ENCODE results near the gene ASIC4.

ASIC4 gene

DNA sequence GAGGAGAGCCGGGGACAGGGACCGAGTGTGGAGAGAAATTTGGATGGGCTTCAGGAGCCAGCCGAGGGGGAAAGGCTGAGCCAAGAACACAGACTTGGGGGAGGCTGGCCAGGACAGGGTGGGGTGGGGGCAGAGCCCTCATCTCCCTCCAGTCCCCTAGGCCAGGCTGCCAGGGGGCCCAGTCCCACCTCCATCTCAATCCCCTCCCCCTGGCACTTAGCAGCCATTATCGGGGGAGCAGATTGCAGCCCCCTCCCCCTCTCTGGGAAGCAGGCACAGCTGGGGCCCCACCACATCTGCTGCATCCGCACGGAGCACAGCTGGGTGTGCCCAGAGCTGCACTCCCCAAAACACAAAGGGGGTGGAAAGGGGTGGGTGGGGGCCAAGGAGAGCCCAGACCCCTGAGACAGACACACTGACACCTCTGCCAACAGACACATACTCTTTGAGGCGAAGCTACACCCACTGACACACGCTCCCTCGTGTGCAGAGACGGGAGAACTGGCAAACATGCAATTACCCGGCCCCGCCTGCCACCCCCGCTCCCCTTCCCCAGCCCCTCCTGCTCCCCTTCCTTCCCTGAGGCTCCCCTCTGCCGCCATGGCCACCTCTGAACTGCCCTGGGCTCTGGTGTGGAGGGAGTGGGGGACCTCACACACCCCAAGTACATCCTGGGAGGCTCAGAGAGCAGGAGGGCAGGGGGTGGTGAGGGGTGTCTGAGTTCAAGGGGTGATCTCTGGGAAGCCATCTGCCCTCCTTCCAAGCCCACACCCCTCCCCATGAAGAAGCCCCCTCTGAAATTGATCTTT lies 5.1 kb upstream of the ASIC4 start:
- H3K4me1 ChIP-seq, result peaks cover 85% of the 10 kb centered on the region

DNA sequence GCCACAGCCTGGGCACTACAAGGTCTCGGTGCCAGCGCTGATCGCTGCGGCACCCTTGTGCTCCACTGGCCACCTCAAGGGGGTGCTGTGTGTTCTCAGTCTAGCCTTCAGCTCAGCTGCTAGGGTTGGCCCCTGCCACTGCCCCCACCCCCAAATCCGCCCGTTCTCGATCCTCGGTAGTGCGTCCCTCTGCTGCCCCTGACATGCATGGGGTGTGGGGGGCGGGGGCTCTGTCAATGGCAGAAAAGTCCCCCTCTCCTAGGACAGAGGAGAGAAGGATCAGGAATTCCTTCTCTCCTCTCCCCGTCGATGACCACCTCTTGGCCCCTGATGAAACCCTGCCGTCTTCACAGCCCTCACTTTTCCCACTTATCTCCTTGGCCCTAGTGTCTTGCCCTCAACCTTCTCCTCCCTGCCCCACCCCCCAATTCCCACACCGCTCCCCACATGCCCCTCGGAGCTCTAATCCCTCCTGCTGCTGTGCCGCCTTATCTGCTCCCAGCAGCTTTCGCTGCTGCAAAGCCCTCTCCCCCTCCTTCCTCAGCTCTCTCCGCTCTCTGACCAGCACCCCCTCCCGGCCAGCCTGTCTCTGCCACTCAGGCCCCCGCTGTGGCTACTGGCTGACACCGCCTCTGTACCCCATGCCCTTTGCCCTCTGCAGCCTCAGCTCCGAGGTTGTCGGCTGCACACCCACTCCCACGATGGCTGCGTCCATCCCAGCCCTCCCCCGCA lies 4.3 kb upstream of the ASIC4 start:
- Histone ChIP-seq H3K4me1 (peaks cover 84% of the 10 kb centered on the region), H3K9me3 (no peaks in the 10 kb centered on the region), H3K36me3 (peaks cover 8% of the 10 kb centered on the region; the same call in 1 of the 2 replicates), H3K4me3 (ENCODE audit: low read depth, low read length) (peak overlapping the region; percentile 44), H3K27me3 (no peaks in the 10 kb centered on the region)
- peak; percentile 86 for DNase-seq
- TF ChIP-seq, protein P1, sequence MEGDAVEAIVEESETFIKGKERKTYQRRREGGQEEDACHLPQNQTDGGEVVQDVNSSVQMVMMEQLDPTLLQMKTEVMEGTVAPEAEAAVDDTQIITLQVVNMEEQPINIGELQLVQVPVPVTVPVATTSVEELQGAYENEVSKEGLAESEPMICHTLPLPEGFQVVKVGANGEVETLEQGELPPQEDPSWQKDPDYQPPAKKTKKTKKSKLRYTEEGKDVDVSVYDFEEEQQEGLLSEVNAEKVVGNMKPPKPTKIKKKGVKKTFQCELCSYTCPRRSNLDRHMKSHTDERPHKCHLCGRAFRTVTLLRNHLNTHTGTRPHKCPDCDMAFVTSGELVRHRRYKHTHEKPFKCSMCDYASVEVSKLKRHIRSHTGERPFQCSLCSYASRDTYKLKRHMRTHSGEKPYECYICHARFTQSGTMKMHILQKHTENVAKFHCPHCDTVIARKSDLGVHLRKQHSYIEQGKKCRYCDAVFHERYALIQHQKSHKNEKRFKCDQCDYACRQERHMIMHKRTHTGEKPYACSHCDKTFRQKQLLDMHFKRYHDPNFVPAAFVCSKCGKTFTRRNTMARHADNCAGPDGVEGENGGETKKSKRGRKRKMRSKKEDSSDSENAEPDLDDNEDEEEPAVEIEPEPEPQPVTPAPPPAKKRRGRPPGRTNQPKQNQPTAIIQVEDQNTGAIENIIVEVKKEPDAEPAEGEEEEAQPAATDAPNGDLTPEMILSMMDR (IDR thresholded peaks at IDR 0.05; ENCODE audit: low read depth, low read length), result peak; percentile 86

More for the DNA sequence above, 5.1 kb upstream of the ASIC4 start:
- peaks cover 8% of the 10 kb centered on the region; the same call in 1 of the 2 replicates for H3K36me3 ChIP-seq
- no peaks in the 10 kb centered on the region for H3K9me3 ChIP-seq
- peak; percentile 66 for DNase-seq
- no peaks in the 10 kb centered on the region for H3K27me3 ChIP-seq
- TF ChIP-seq, protein P1 (IDR thresholded peaks at IDR 0.05; ENCODE audit: low read depth, low read length), result no peak
- peak overlapping the region; percentile 44 for H3K4me3 ChIP-seq (ENCODE audit: low read depth, low read length)

DNA sequence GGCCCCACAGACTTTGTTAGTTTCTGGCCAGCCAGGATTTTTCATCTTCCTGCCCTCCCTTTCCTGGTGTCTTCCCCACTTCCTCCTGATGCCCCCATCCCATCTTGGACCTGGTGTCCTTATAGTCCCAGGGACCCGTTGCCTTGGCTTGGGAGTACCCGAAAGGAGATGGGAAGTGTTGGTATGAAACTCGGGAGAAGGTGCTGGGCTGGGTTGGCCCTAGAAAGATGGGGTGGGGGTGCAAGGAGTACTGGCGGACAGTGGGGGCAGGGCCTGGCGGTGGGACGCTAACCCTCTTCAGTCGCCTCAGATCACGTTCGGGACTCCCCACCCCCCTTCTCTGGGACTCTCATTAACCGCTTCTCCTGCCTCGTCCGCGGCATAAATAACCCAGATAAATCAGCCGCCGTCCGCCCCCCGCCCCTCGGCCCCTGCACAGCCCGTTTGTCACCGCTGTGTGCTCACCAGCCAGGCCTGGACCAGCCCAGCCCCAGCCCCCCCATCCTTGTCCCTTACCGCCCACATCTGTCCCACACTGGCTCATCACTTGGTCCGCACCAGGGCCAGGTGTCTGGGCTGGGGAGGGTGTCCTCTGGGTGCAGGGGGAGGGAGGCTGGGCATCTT lies 3.7 kb upstream of the ASIC4 start:
- TF ChIP-seq, protein P1 (IDR thresholded peaks at IDR 0.05; ENCODE audit: low read depth, low read length), result no peak
- peak; percentile 66 for DNase-seq
- H3K36me3 ChIP-seq, result peaks cover 8% of the 10 kb centered on the region; the same call in 1 of the 2 replicates
- H3K9me3 ChIP-seq, result no peaks in the 10 kb centered on the region
- H3K4me1 ChIP-seq, result peaks cover 84% of the 10 kb centered on the region
- no peaks in the 10 kb centered on the region for H3K27me3 ChIP-seq
- H3K4me3 ChIP-seq (ENCODE audit: low read depth, low read length), result peak overlapping the region; percentile 44

DNA sequence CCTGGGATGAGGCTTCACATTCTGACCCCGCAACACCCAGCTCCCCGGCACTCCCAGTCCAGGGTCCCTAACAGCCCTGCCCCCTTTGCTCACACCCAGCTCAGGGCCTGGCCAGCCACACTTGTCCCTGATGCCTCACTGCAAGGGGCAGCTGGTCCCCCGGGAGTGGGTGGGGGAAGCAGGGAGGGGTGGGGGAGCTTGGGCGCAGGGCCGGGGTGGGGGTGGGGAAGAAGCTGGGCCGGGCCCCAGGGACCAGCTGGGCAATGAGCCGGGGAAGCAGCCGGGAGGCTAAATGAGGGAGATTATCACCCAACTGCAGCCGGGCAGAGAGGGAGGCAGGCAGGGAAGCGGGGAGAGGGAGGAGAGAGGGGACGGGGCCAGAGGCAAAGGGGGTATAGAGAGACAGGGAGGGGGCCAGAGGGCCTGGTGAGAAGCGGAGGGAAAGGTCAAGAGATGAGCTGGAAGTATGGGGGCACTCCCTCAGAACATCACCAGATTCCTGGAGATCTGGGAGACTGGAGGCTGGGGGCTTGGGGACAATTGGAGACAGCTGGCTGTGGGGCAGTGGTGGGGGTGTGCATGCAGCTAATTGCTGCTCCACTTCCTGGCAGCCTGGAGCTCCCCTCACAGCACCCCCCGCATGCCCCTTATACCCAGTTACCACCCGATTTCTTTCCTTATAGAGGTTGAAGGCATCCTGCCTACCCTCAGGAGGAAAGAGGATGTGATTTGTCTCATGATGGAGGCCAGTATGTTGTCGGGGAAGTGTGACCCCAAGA lies 2.5 kb upstream of the ASIC4 start:
- H3K9me3 ChIP-seq, result no peaks in the 10 kb centered on the region
- no peaks in the 10 kb centered on the region for H3K36me3 ChIP-seq
- peaks cover 82% of the 10 kb centered on the region for H3K4me1 ChIP-seq
- peak overlapping the region; percentile 44 for H3K4me3 ChIP-seq (ENCODE audit: low read depth, low read length)
- peak; percentile 88 for DNase-seq
- TF ChIP-seq, protein P1 (IDR thresholded peaks at IDR 0.05; ENCODE audit: low read depth, low read length), result no peak
- H3K27me3 ChIP-seq, result no peaks in the 10 kb centered on the region

DNA sequence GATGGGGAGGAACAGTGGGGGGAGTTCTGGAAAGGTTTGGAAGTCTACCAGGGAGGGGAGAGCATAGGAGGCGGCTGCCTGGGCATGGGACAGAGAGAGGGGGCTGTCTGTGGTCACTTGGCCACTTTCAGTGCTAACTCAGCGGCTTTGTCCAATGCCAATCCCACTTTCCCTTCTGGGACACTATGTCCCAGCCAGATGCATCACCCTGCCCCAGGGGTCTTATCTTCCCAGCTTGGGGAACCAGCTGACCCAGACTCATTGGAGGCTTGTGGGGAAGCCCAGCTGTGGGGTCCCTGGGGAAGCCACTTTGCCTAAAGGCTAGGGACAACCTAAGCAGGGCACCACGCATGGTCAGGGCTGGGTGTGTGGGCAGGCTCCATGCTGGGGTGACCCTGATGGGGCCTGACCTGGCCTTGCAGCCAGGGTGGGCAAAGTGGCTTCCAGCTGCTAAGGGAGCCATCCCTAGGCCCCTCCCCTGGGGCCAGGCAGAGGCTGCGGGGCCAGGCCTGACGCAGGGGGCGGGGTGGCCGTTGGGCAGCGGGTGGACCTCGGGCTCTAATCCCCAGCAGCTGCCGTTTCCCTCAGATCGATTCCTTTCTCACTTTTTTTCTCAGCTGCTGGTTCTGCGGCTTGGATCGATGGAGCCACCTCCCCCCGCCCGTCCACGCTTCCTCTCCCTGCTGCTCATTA lies 1.6 kb upstream of the ASIC4 start:
- DNase-seq, result peak; percentile 69
- Histone ChIP-seq H3K4me3 (ENCODE audit: low read depth, low read length) (peak overlapping the region; percentile 19), H3K27me3 (no peaks in the 10 kb centered on the region), H3K4me1 (peaks cover 75% of the 10 kb centered on the region), H3K9me3 (no peaks in the 10 kb centered on the region), H3K36me3 (no peaks in the 10 kb centered on the region)
- TF ChIP-seq, protein P1 (IDR thresholded peaks at IDR 0.05; ENCODE audit: low read depth, low read length), result no peak
